Adipocyte (in vitro differentiated cells): ENCODE data around the gene KCNG2.

Experiments
- DNase-seq: peaks from one replicate; pipeline ENCODE4 v3.0.0-alpha.2; 2015; ENCODE audit warnings: low read depth
- H3K27me3 ChIP-seq: replicated peaks from 2 replicates; pipeline ENCODE4 v1.7.0; 2013; ENCODE audit warnings: mild to moderate bottlenecking, low read length, moderate library complexity; ENCODE audit not compliant: control insufficient read depth, insufficient read depth
- H3K36me3 ChIP-seq: 2 replicates; pipeline ENCODE4 v1.7.0; 2013; ENCODE audit warnings: low read length, mild to moderate bottlenecking, moderate library complexity; ENCODE audit not compliant: control insufficient read depth, insufficient read depth, severe bottlenecking
- H3K4me1 ChIP-seq: 2 replicates; pipeline ENCODE4 v1.7.0; 2013; ENCODE audit warnings: mild to moderate bottlenecking, low read length, moderate library complexity; ENCODE audit not compliant: control insufficient read depth, insufficient read depth
- H3K4me3 ChIP-seq: 2 replicates; pipeline ENCODE4 v1.7.0; 2013; ENCODE audit warnings: mild to moderate bottlenecking, low read length, moderate library complexity
- H3K9ac ChIP-seq: 2 replicates; pipeline ENCODE4 v1.7.0; 2013; ENCODE audit warnings: mild to moderate bottlenecking, low read length, moderate library complexity
- H3K9me3 ChIP-seq: 2 replicates; pipeline ENCODE4 v1.7.0; 2013; ENCODE audit warnings: mild to moderate bottlenecking, low read length, moderate library complexity; ENCODE audit not compliant: control insufficient read depth

Gene KCNG2

DNA sequence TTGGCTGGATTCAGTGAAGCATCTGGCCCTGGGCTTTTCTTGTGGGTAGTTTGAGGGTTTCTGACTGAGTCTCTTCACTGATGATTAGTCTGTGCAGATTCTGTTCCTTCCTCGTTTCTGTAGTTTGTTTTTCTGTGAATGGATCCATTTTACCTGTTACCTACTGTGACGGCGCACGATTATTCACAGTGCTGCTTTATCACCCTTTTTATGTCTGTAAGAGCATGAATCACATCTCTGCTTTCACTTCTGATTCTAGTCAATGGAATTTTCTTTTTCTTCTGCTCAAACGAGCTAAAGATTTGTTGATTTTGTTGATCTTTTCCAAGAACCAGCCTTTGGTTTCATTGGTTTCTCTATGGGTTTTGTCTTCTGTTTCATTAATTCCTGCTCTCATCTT is 92.9 kb downstream of the KCNG2 start:
- H3K27me3 ChIP-seq = no peaks in the 10 kb centered on the region
- H3K4me3 ChIP-seq = no peak overlapping the region
- H3K36me3 ChIP-seq = no peaks in the 10 kb centered on the region
- DNase-seq = no peak
- H3K9ac ChIP-seq = no peak overlapping the region
- H3K9me3 ChIP-seq = peaks cover 62% of the 10 kb centered on the region
- H3K4me1 ChIP-seq = no peaks in the 10 kb centered on the region

DNA sequence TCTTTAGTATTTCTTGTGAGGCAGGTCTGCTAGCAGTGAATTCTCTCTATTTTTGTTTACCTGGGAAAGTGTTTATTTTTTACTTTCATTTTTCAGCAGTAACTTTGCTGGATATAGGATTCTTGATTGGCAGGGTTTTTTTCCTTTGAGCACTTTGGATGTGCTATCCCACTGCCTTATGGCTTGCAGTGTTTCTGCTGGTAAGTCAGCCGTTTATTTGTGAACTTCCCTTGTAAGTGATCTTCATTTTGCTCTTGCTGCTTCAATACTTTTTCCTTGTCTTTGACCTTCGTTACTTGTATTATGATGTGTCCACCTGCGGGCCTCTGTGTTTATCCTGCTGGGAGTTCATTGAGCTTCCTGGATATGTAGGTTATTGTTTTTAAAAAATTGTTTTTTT is 99.0 kb downstream of the KCNG2 start:
- H3K4me1 ChIP-seq = no peaks in the 10 kb centered on the region
- no peak for DNase-seq
- no peaks in the 10 kb centered on the region for H3K27me3 ChIP-seq
- peak overlapping the region; percentile 13 for H3K4me3 ChIP-seq
- H3K36me3 ChIP-seq = no peaks in the 10 kb centered on the region
- H3K9ac ChIP-seq = no peak overlapping the region
- peaks cover 63% of the 10 kb centered on the region for H3K9me3 ChIP-seq

DNA sequence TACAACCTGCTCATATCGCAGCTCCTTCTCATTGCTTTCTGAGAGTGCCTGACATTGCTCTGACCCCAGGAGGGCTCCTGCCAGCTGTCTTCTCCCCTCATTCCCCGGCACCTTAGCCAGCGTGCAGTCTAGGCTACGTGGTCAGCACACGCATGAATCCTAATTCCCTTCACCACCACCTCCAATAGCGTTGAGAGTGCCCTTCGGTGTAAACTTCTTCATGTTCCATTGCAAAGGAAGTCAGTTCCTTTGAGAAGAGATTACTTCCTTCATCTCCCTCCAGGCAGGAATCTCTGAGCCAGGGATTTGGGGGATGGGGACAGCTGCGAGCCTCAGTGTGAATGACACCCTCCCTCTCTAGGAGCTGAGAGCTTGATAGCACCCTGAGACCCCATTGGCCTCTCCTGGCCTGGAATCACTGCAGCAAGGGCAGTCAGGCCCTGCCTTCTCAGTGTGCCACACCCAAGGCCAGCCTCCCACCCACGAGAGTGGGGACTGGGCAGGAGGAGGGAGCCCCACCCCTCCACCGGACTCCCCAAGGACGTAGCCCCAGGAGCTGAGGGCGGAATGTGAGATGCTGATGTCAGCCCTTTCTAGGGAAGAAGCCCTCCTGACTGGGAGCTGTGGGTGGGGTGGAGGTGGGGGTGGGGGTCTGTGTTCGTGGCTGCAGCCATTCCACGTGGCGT is 100.3 kb downstream of the KCNG2 start:
- H3K36me3 ChIP-seq = peaks cover 11% of the 10 kb centered on the region
- peaks cover 50% of the 10 kb centered on the region for H3K9me3 ChIP-seq
- no peaks in the 10 kb centered on the region for H3K4me1 ChIP-seq
- H3K4me3 ChIP-seq = no peak overlapping the region
- H3K27me3 ChIP-seq = no peaks in the 10 kb centered on the region
- no peak overlapping the region for H3K9ac ChIP-seq
- no peak for DNase-seq

DNA sequence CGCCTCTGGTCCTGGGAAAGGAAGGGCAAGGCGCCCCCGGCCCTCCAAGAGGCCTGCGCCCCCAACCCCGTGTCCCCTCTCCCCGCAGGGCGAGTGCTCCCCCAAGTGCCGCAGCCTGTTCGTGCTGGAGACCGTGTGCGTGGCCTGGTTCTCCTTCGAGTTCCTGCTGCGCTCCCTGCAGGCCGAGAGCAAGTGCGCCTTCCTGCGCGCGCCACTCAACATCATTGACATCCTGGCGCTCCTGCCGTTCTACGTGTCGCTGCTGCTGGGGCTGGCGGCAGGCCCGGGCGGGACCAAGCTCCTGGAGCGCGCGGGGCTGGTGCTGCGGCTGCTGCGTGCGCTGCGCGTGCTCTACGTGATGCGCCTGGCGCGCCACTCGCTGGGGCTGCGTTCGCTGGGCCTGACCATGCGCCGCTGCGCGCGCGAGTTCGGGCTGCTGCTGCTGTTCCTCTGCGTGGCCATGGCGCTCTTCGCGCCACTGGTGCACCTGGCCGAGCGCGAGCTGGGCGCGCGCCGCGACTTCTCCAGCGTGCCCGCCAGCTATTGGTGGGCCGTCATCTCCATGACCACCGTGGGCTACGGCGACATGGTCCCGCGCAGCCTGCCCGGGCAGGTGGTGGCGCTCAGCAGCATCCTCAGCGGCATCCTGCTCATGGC is 101.3 kb downstream of the KCNG2 start:
- Histone ChIP-seq H3K36me3 (peaks cover 17% of the 10 kb centered on the region), H3K4me1 (no peaks in the 10 kb centered on the region), H3K9ac (no peak overlapping the region), H3K9me3 (peaks cover 40% of the 10 kb centered on the region), H3K27me3 (no peaks in the 10 kb centered on the region), H3K4me3 (no peak overlapping the region)
- no peak for DNase-seq

DNA sequence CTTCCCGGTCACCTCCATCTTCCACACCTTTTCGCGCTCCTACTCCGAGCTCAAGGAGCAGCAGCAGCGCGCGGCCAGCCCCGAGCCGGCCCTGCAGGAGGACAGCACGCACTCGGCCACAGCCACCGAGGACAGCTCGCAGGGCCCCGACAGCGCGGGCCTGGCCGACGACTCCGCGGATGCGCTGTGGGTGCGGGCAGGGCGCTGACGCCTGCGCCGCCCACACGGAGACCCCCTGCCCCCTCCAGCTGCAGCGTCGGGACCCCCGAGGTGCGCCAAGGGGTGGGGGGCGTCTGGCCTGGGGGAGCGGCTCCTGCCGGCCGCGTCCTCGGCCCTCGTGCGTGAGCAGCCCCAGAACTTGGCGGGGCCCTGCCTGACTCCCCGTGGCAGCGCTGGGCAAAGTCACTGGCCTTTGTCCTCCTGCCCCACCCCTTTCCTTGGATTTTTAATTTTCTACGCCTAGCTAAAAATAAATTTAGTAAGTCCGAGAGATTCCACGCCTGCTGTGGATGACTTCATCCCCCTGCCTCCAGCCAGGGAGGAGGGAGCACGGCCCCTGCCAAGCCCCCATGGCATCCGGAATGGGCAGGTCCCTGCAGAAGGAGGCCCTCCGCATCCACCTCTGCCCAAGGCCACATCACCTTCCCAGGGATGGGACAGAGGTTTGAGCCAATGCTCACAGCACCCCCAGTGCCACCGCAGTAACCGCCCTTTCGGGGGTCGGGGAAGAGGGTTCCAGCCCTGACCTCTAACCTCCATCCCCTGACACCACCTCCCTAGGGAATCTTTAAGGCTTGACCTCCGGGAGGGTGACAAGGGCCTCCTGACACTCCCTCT is 102.1 kb downstream of the KCNG2 start:
- Histone ChIP-seq H3K4me3 (no peak overlapping the region), H3K27me3 (no peaks in the 10 kb centered on the region), H3K36me3 (peaks cover 17% of the 10 kb centered on the region), H3K9me3 (peaks cover 35% of the 10 kb centered on the region), H3K9ac (no peak overlapping the region), H3K4me1 (no peaks in the 10 kb centered on the region)
- no peak for DNase-seq

DNA sequence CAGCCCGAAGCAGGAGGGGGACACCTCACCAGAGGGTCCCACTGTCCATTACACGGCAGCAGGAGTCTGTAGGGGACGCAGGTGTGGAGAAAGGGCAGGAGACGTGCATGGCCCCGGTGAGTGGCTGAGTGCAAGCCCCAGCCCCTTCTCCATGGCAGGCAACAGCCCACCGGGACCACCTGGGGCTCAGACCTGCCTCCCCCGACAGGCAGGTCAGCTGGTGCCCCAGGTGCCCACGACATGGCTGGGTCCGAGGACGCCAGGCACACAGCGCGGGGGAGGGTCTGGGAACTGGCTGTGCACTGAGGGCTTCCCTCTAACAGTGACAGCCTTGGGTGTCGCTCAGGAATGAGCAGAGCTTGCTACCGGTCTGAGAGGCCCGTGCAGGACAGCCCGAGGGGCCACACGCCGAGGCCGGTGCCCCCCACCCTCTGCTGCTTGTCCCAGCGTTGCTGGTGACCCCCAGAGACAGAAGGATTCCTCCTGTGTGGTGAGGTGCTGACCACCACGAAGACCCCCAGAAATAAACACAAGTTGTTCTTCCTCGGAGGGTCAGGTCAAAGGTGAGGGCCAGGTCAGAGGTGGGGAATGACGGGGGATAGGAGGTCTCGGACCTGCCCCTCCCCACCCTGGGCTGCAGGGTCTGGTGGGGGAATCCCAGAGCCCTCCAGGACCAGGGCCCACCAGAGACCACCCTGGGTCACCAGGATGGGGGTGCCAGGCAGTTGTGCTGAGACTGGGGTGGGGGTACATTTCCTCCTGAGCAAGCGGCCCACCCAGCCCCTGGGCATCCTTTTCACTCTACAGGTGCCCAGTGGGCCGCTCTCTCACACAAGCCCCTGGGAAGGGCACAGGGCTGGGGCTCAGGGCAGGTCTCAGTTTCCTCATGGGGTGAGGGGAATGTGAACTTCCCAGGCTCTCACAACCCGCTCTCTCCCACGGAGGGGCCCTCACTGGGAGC is 103.2 kb downstream of the KCNG2 start:
- H3K9me3 ChIP-seq = peaks cover 24% of the 10 kb centered on the region

DNA sequence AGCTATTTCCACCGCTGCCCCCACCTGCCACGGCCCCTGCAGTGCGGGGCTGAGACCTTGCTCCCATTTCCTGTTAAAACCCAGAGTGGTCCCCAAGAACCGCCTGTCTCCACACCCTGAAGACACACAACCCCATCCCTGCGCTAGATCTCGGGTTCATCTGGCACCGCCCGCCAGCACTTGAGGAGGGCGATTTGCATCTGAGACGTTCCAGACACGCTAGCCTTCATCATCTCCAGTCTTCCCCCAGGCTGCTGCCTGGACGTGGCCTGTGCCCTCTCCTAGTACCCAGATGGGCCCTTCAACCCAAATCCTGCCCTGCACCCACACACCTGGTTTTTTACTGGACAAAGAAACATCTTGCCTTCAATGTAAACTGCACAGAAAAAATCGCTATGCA is 103.9 kb downstream of the KCNG2 start:
- Histone ChIP-seq H3K9ac (no peak overlapping the region), H3K4me1 (peaks cover 11% of the 10 kb centered on the region), H3K4me3 (no peak overlapping the region), H3K36me3 (peaks cover 19% of the 10 kb centered on the region), H3K27me3 (no peaks in the 10 kb centered on the region), H3K9me3 (peaks cover 16% of the 10 kb centered on the region)
- DNase-seq = no peak

More for the DNA sequence above, 103.2 kb downstream of the KCNG2 start:
- no peak overlapping the region for H3K4me3 ChIP-seq
- H3K27me3 ChIP-seq = no peaks in the 10 kb centered on the region
- no peak overlapping the region for H3K9ac ChIP-seq
- H3K36me3 ChIP-seq = peaks cover 17% of the 10 kb centered on the region
- DNase-seq = no peak
- peaks cover 8% of the 10 kb centered on the region for H3K4me1 ChIP-seq

DNA sequence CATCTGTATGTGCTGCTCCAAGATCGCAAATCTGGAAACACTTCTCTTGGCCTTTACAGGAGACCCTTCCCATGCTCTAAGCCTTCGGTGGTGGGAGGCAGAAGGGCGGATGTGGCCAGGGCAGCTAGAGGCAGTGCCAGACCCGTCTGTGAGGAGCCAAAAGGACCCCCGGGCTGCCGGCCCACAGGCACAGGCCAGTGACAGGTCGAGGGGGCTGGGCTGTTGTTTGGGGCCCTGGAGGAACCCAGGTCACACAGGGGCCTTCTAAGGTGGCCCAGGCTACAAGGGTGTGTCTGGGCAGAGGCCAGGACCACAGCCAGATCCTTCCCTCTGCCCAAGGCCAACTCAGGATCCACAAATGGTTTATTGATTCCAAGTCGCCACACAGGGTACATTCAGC is 104.3 kb downstream of the KCNG2 start:
- H3K4me1 ChIP-seq = peaks cover 11% of the 10 kb centered on the region
- no peak overlapping the region for H3K4me3 ChIP-seq
- H3K9me3 ChIP-seq = peaks cover 12% of the 10 kb centered on the region
- H3K27me3 ChIP-seq = no peaks in the 10 kb centered on the region
- no peak overlapping the region for H3K9ac ChIP-seq
- no peak for DNase-seq
- H3K36me3 ChIP-seq = peaks cover 22% of the 10 kb centered on the region

DNA sequence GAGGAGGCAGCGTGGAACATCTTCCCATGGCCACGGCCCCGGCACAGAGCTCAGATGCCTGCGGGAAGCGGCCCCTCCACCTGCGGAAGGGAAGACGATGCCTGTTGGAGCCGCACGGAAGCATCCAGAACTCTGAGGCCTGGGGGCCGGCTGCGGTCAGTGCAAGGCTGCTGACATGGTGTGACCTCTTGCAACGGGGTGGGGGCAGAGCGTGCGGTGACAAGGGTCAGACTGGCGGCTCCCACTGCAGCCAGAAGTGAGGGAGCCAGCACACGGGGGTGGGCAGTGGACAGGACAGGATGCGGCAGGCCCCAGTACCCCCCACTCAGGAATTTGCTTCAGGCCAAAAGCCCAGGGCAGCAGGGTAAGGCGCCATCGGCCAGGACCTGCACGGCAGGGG is 104.9 kb downstream of the KCNG2 start:
- no peak for DNase-seq
- H3K9ac ChIP-seq = no peak overlapping the region
- no peaks in the 10 kb centered on the region for H3K27me3 ChIP-seq
- no peak overlapping the region for H3K4me3 ChIP-seq
- H3K4me1 ChIP-seq = peaks cover 11% of the 10 kb centered on the region
- peaks cover 7% of the 10 kb centered on the region for H3K9me3 ChIP-seq
- peaks cover 22% of the 10 kb centered on the region for H3K36me3 ChIP-seq

DNA sequence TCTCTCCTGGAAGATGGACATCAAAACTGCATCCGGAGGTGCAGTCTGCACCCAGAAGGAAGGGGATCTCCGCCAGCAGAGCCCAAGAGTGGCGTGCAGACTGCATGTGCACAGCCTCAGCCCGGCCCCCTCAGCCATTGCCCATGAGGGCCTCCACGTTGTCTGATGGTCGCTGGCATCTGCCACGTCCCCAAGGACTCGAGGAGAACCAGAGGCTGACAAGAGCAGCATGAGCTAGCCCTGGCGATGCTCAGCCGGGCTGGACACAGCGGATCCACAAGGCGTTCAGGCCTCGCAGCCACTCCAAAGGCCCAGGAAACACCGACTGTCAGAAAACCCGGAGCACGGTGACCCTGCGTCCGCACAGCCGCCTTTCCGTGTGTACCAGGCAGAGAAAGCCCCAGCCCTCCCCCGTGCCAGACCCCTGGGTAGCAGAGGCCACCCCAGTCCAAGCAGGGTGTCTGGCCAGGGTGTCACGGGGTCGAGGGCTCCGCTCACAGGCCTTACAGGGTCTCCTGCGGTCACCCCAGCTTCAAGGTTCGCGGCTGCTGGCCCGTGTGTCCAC is 105.4 kb downstream of the KCNG2 start:
- Histone ChIP-seq H3K4me1 (peaks cover 11% of the 10 kb centered on the region), H3K4me3 (no peak overlapping the region), H3K9ac (no peak overlapping the region), H3K9me3 (peaks cover 2% of the 10 kb centered on the region), H3K36me3 (peaks cover 22% of the 10 kb centered on the region), H3K27me3 (no peaks in the 10 kb centered on the region)
- no peak for DNase-seq
